Hepatocyte (in vitro differentiated cells): ENCODE results near the gene STRN.

Experiments used
- CTCF ChIP-seq: fragments of 200-600 bp; sonication (generic); IDR thresholded peaks from 2 replicates; pipeline ENCODE4 v1.5.1; 2016; ENCODE audit warnings: antibody characterized with exemption, mild to moderate bottlenecking; ENCODE audit not compliant: poor library complexity
- EZH2 ChIP-seq: fragments of 200-600 bp; sonication (generic); IDR thresholded peaks from 2 replicates; pipeline ENCODE4 v1.6.1; 2016; ENCODE audit warnings: antibody characterized with exemption, mild to moderate bottlenecking, borderline replicate concordance
- EZH2phosphoT487 ChIP-seq: fragments of 200-600 bp; sonication (generic); IDR thresholded peaks from one replicate; pipeline ENCODE4 v1.6.1; 2018; ENCODE audit warnings: antibody characterized with exemption, mild to moderate bottlenecking, low read depth, moderate library complexity; ENCODE audit not compliant: unreplicated experiment, severe bottlenecking

GRCh38 chr2:36960773-36961172 is 5.6 kb downstream of the STRN start:
- no peak for TF ChIP-seq CTCF
- no peak for TF ChIP-seq EZH2
- TF ChIP-seq EZH2phosphoT487 = no peak
